ENCODE data around the gene FGD1. TPM values are rescaled to one million over a fixed set of nuclear protein-coding genes. Genes with fewer than 3 reads are reported as not detected.

Gene FGD1
- total RNA-seq, 1 donor from 2014 or later: 18.0 TPM

GRCh38 chrX:54529552-54530356 lies 33.7 kb upstream of the FGD1 start, which contains the start of gene GNL3L:
Gene GNL3L (plus strand): TSS chrX:54530219. CDS start chrX:54532567, 2,348 bp downstream.
- Mint-ChIP-seq H3K36me3 (ENCODE audit: low read depth, unreplicated experiment) (peaks cover 3% of the 10 kb centered on the region), H3K9me3 (ENCODE audit: unreplicated experiment) (no peaks in the 10 kb centered on the region), H3K27ac (ENCODE audit: unreplicated experiment) (peak within 1 kb of the TSS; percentile 99), H3K27me3 (ENCODE audit: low read depth, unreplicated experiment) (no peaks in the 10 kb centered on the region), H3K4me3 (ENCODE audit: unreplicated experiment) (peak within 1 kb of the TSS; percentile 95), H3K4me1 (ENCODE audit: low read depth, unreplicated experiment) (peaks cover 10% of the 10 kb centered on the region)
- peak; percentile 67 for DNase-seq (ENCODE audit: low read depth)
- no peak for FAIRE-seq
- H3K4me3 ChIP-seq (ENCODE audit: insufficient read depth, low read depth, low read length): peak within 1 kb of the TSS; percentile 98
- H3K36me3 ChIP-seq (ENCODE audit: insufficient read depth, low read length): peaks cover 4% of the 10 kb centered on the region
- no peaks in the 10 kb centered on the region for H3K27me3 ChIP-seq (ENCODE audit: insufficient read depth, low read length)
- H2AFZ ChIP-seq (ENCODE audit: low read depth, low read length): peak within 1 kb of the TSS; percentile 88
- H4K20me1 ChIP-seq (ENCODE audit: insufficient read depth, low read length): peaks cover 6% of the 10 kb centered on the region
- peaks cover 46% of the 10 kb centered on the region for H3K79me2 ChIP-seq (ENCODE audit: insufficient read depth, low read length)
- peak within 1 kb of the TSS; percentile 99 for H3K9ac ChIP-seq (ENCODE audit: low read length)
- no peaks in the 10 kb centered on the region for H3K9me3 ChIP-seq (ENCODE audit: insufficient read depth, low read depth, low read length)
- TF ChIP-seq CTCF (IDR thresholded peaks at IDR 0.05; ENCODE audit: insufficient read depth, low read depth, low read length) (no peak), EZH2 (IDR thresholded peaks at IDR 0.05; ENCODE audit: insufficient read depth, low read length) (no peak)
- H3K4me1 ChIP-seq (ENCODE audit: insufficient read depth, low read length): peaks cover 3% of the 10 kb centered on the region
- H3K4me2 ChIP-seq (ENCODE audit: low read length): peak within 1 kb of the TSS; percentile 95
- peak within 1 kb of the TSS; percentile 82 for H3K27ac ChIP-seq (ENCODE audit: low read depth, low read length)

GRCh38 chrX:54529151-54529550 lies 33.1 kb upstream of the FGD1 start:
- H3K27ac ChIP-seq (ENCODE audit: low read depth, low read length): peak overlapping the region; percentile 82
- H3K4me2 ChIP-seq (ENCODE audit: low read length): peak overlapping the region; percentile 79
- Mint-ChIP-seq H3K4me3 (ENCODE audit: unreplicated experiment) (peak overlapping the region; percentile 86), H3K27me3 (ENCODE audit: low read depth, unreplicated experiment) (no peaks in the 10 kb centered on the region), H3K36me3 (ENCODE audit: low read depth, unreplicated experiment) (peaks cover under 1% of the 10 kb centered on the region), H3K27ac (ENCODE audit: unreplicated experiment) (peak overlapping the region; percentile 99), H3K4me1 (ENCODE audit: low read depth, unreplicated experiment) (peaks cover 10% of the 10 kb centered on the region), H3K9me3 (ENCODE audit: unreplicated experiment) (no peaks in the 10 kb centered on the region)
- H3K4me3 ChIP-seq (ENCODE audit: insufficient read depth, low read depth, low read length): peak overlapping the region; percentile 70
- no peaks in the 10 kb centered on the region for H3K27me3 ChIP-seq (ENCODE audit: insufficient read depth, low read length)
- H3K36me3 ChIP-seq (ENCODE audit: insufficient read depth, low read length): peaks cover under 1% of the 10 kb centered on the region
- H3K9ac ChIP-seq (ENCODE audit: low read length): peak overlapping the region; percentile 82
- DNase-seq (ENCODE audit: low read depth) (no peak), FAIRE-seq (no peak)
- H3K4me1 ChIP-seq (ENCODE audit: insufficient read depth, low read length): peaks cover 3% of the 10 kb centered on the region
- peaks cover under 1% of the 10 kb centered on the region for H4K20me1 ChIP-seq (ENCODE audit: insufficient read depth, low read length)
- H3K79me2 ChIP-seq (ENCODE audit: insufficient read depth, low read length): peaks cover 40% of the 10 kb centered on the region
- H3K9me3 ChIP-seq (ENCODE audit: insufficient read depth, low read depth, low read length): no peaks in the 10 kb centered on the region
- TF ChIP-seq EZH2 (IDR thresholded peaks at IDR 0.05; ENCODE audit: insufficient read depth, low read length) (no peak), CTCF (IDR thresholded peaks at IDR 0.05; ENCODE audit: insufficient read depth, low read depth, low read length) (no peak)
- peak overlapping the region; percentile 83 for H2AFZ ChIP-seq (ENCODE audit: low read depth, low read length)

GRCh38 chrX:54509400-54509799 lies 13.4 kb upstream of the FGD1 start:
- Histone ChIP-seq H3K4me1 (ENCODE audit: insufficient read depth, low read length) (no peaks in the 10 kb centered on the region), H3K4me2 (ENCODE audit: low read length) (no peak overlapping the region), H3K79me2 (ENCODE audit: insufficient read depth, low read length) (no peaks in the 10 kb centered on the region), H3K27ac (ENCODE audit: low read depth, low read length) (no peak overlapping the region), H3K36me3 (ENCODE audit: insufficient read depth, low read length) (no peaks in the 10 kb centered on the region), H3K4me3 (ENCODE audit: insufficient read depth, low read depth, low read length) (no peak overlapping the region), H3K9ac (ENCODE audit: low read length) (no peak overlapping the region), H2AFZ (ENCODE audit: low read depth, low read length) (peak overlapping the region; percentile 71), H3K27me3 (ENCODE audit: insufficient read depth, low read length) (no peaks in the 10 kb centered on the region), H4K20me1 (ENCODE audit: insufficient read depth, low read length) (no peaks in the 10 kb centered on the region), H3K9me3 (ENCODE audit: insufficient read depth, low read depth, low read length) (no peaks in the 10 kb centered on the region)
- H3K9me3 Mint-ChIP-seq (ENCODE audit: unreplicated experiment): no peaks in the 10 kb centered on the region
- peaks cover 8% of the 10 kb centered on the region for H3K4me1 Mint-ChIP-seq (ENCODE audit: low read depth, unreplicated experiment)
- DNase-seq (ENCODE audit: low read depth) (peak; percentile 11), FAIRE-seq (peak; percentile 58)
- no peaks in the 10 kb centered on the region for H3K36me3 Mint-ChIP-seq (ENCODE audit: low read depth, unreplicated experiment)
- no peaks in the 10 kb centered on the region for H3K27me3 Mint-ChIP-seq (ENCODE audit: low read depth, unreplicated experiment)
- H3K27ac Mint-ChIP-seq (ENCODE audit: unreplicated experiment): peak overlapping the region; percentile 93
- no peak overlapping the region for H3K4me3 Mint-ChIP-seq (ENCODE audit: unreplicated experiment)
- TF ChIP-seq EZH2 (IDR thresholded peaks at IDR 0.05; ENCODE audit: insufficient read depth, low read length) (no peak), CTCF (IDR thresholded peaks at IDR 0.05; ENCODE audit: insufficient read depth, low read depth, low read length) (no peak)

Measured in astrocyte (in vitro differentiated cells and primary cell).